Small intestine (tissue), 7 donors: ENCODE data around the gene MFSD6. TPM values are rescaled to one million over a fixed set of nuclear protein-coding genes. Genes with fewer than 3 reads are reported as not detected.

Source experiments
- DNase-seq, 2 donors: peaks; one replicate each; pipeline versions ENCODE4 v3.0.0 to v3.0.0-alpha.2; 2013
- FAIRE-seq: peaks from 2 replicates; lab custom pipeline; 2012; peaks lifted over from hg19 to GRCh38; lab: Jason Lieb, UNC
- H3K27ac ChIP-seq, 3 donors: one replicate each; pipeline ENCODE4 v1.5.1; 2013; ENCODE audit warnings: low read length in 2 of 3, mild to moderate bottlenecking in 2 of 3, control low read depth in 1 of 3, inconsistent platforms in 1 of 3, low read depth in 1 of 3, moderate library complexity in 1 of 3
- H3K27me3 ChIP-seq, 3 donors: one replicate each; pipeline ENCODE4 v1.6.1; 2013; ENCODE audit warnings: low read length in 3 of 3, inconsistent platforms in 1 of 3; ENCODE audit not compliant: control insufficient read depth in 3 of 3, insufficient read depth in 3 of 3
- H3K36me3 ChIP-seq, 3 donors: one replicate each; pipeline ENCODE4 v1.6.1; 2013; ENCODE audit warnings: low read length in 3 of 3, inconsistent platforms in 1 of 3, low read depth in 1 of 3, mild to moderate bottlenecking in 1 of 3, moderate library complexity in 1 of 3; ENCODE audit not compliant: control insufficient read depth in 3 of 3, insufficient read depth in 2 of 3
- H3K4me1 ChIP-seq, 3 donors: one replicate each; pipeline ENCODE4 v1.6.1; 2013; ENCODE audit warnings: low read length in 2 of 3, inconsistent platforms in 1 of 3, low read depth in 1 of 3, mild to moderate bottlenecking in 1 of 3, moderate library complexity in 1 of 3; ENCODE audit not compliant: control insufficient read depth in 3 of 3, insufficient read depth in 2 of 3
- H3K4me3 ChIP-seq, 3 donors: one replicate each; pipeline ENCODE4 v1.5.1; 2013; ENCODE audit warnings: low read length in 3 of 3, control low read depth in 1 of 3, inconsistent platforms in 1 of 3, low read depth in 1 of 3, mild to moderate bottlenecking in 1 of 3, moderate library complexity in 1 of 3
- H3K9me3 ChIP-seq, 2 donors: one replicate each; pipeline ENCODE4 v1.6.1; 2013; ENCODE audit warnings: low read depth in 1 of 2, low read length in 1 of 2; ENCODE audit not compliant: control insufficient read depth in 2 of 2, insufficient read depth in 1 of 2
- WGBS, 3 donors: extraction: QIAGEN DNeasy Blood & Tissue Kit; methylation state at CpG; one replicate each; pipeline ENCODE4 v1.1.7; 2013; 5-methylcytosine and 5-hydroxymethylcytosine counted together
- polyA plus RNA-seq, 4 donors: library from polyadenylated mRNA; stranded (reverse) in 3 of 4; unstranded in 1 of 4; fragments of 200-250 nt in 3 of 4; fragments of 120-200 nt in 1 of 4; gene quantifications; one replicate each; pipeline versions ENCODE4 v1.2.1 to v1.2.3, GENCODE V29; 2013
- donor health status: healthy with polysubstance abuse.
- donor health status: control.
- donor health status: control.
- donor health status: Bipolar disorder and iron deficiency.
- donor health status: healthy.

Gene MFSD6
- polyA plus RNA-seq, 4 donors: 5.9 to 24.4 (median 15.1) TPM

- Histone ChIP-seq H3K9me3 (no peaks in the 10 kb centered on the region), H3K36me3 (peaks cover 0 to 2% (median 0%) of the 10 kb centered on the region in 3 donors), H3K27me3 (no peaks in the 10 kb centered on the region), H3K4me3 (no peak overlapping the region), H3K4me1 (peaks cover 0 to 6% (median 2%) of the 10 kb centered on the region in 3 donors), H3K27ac (no peak overlapping the region)
- no peak for DNase-seq
- 87 to 95% (median 91%) methylated on average over 2 of the region's 2 CpGs for WGBS, 3 donors
- no peak for FAIRE-seq
These were observed 38.0 kb downstream of the MFSD6 start for GRCh38 chr2:190446193-190446592.

GRCh38 chr2:190446750-190447516 lies 38.8 kb downstream of the MFSD6 start:
- H3K4me1 ChIP-seq: peaks cover 0 to 2% (median 0%) of the 10 kb centered on the region in 3 donors
- 82 to 97% (median 95%) methylated on average over 3 of the region's 3 CpGs for WGBS, 3 donors
- H3K9me3 ChIP-seq: no peaks in the 10 kb centered on the region
- no peaks in the 10 kb centered on the region for H3K27me3 ChIP-seq
- FAIRE-seq (no peak), DNase-seq (no peak)
- no peak overlapping the region for H3K4me3 ChIP-seq
- H3K27ac ChIP-seq: peak overlapping the region in 1 of 3 donors; percentile 65
- peaks cover 0 to 2% (median 0%) of the 10 kb centered on the region in 3 donors for H3K36me3 ChIP-seq

- Histone ChIP-seq H3K9me3 (no peaks in the 10 kb centered on the region), H3K4me1 (peaks cover 0 to 2% (median 0%) of the 10 kb centered on the region in 3 donors), H3K4me3 (no peak overlapping the region), H3K36me3 (peaks cover 0 to 2% (median 0%) of the 10 kb centered on the region in 3 donors), H3K27ac (no peak overlapping the region), H3K27me3 (no peaks in the 10 kb centered on the region)
- FAIRE-seq (no peak), DNase-seq (no peak)
These were observed 39.6 kb downstream of the MFSD6 start for GRCh38 chr2:190447766-190448165.

GRCh38 chr2:190449925-190450324 lies 41.8 kb downstream of the MFSD6 start:
- DNase-seq: peak in 1 of 2 donors; percentile 34
- H3K27ac ChIP-seq: no peak overlapping the region
- no peaks in the 10 kb centered on the region for H3K36me3 ChIP-seq
- no peaks in the 10 kb centered on the region for H3K27me3 ChIP-seq
- H3K4me3 ChIP-seq: no peak overlapping the region
- no peaks in the 10 kb centered on the region for H3K9me3 ChIP-seq
- 18 to 64% (median 58%) methylated on average over 3 of the region's 3 CpGs for WGBS, 3 donors
- no peak for FAIRE-seq
- no peaks in the 10 kb centered on the region for H3K4me1 ChIP-seq

- Histone ChIP-seq H3K9me3 (no peaks in the 10 kb centered on the region), H3K4me1 (no peaks in the 10 kb centered on the region), H3K27ac (no peak overlapping the region), H3K27me3 (no peaks in the 10 kb centered on the region), H3K36me3 (no peaks in the 10 kb centered on the region), H3K4me3 (no peak overlapping the region)
- DNase-seq: no peak
- WGBS, 3 donors: 96 to 98% (median 97%) methylated on average over 2 of the region's 2 CpGs
- FAIRE-seq: no peak
These were observed 42.2 kb downstream of the MFSD6 start for GRCh38 chr2:190450363-190450762.

- H3K27me3 ChIP-seq: no peaks in the 10 kb centered on the region
- H3K27ac ChIP-seq: no peak overlapping the region
- no peak for FAIRE-seq
- H3K36me3 ChIP-seq: peaks cover 0 to 2% (median 0%) of the 10 kb centered on the region in 3 donors
- no peaks in the 10 kb centered on the region for H3K4me1 ChIP-seq
- H3K4me3 ChIP-seq: no peak overlapping the region
- 88 to 90% (median 88%) methylated on average over 2 of the region's 2 CpGs for WGBS, 3 donors
- DNase-seq: no peak
- no peaks in the 10 kb centered on the region for H3K9me3 ChIP-seq
These were observed 43.5 kb downstream of the MFSD6 start for GRCh38 chr2:190451561-190452176.

GRCh38 chr2:190452433-190452832 lies 44.3 kb downstream of the MFSD6 start:
- no peaks in the 10 kb centered on the region for H3K9me3 ChIP-seq
- H3K27ac ChIP-seq: no peak overlapping the region
- WGBS, 3 donors: 73 to 91% (median 74%) methylated on average over 1 of the region's 1 CpG
- peaks cover 2 to 6% (median 3%) of the 10 kb centered on the region in 3 donors for H3K36me3 ChIP-seq
- H3K4me3 ChIP-seq: no peak overlapping the region
- FAIRE-seq (no peak), DNase-seq (no peak)
- no peaks in the 10 kb centered on the region for H3K27me3 ChIP-seq
- no peaks in the 10 kb centered on the region for H3K4me1 ChIP-seq

- no peaks in the 10 kb centered on the region for H3K27me3 ChIP-seq
- no peaks in the 10 kb centered on the region for H3K9me3 ChIP-seq
- DNase-seq: no peak
- H3K4me3 ChIP-seq: no peak overlapping the region
- peaks cover 2 to 6% (median 3%) of the 10 kb centered on the region in 3 donors for H3K36me3 ChIP-seq
- 98% methylated on average over 2 of the region's 2 CpGs for WGBS, 3 donors
- H3K4me1 ChIP-seq: no peaks in the 10 kb centered on the region
- FAIRE-seq: no peak
- no peak overlapping the region for H3K27ac ChIP-seq
These were observed 46.6 kb downstream of the MFSD6 start for GRCh38 chr2:190454795-190455194.
